GM20000 (cell line): ENCODE data around the gene ZBTB3.

ENCODE experiments used
- DNase-seq: peaks from one replicate; pipeline ENCODE4 v3.0.0; 2012; ENCODE audit warnings: low spot score
- CTCF ChIP-seq: IDR thresholded peaks from 2 replicates; pipeline ENCODE4 v1.5.1; 2012; ENCODE audit warnings: mild to moderate bottlenecking, control low read depth; ENCODE audit errors: extremely low read depth, missing control alignments

The ZBTB3 gene

GRCh38 chr11:62712276-62712812 is 41.6 kb downstream of the ZBTB3 start:
- DNase-seq: no peak
- no peak for TF ChIP-seq CTCF

- TF ChIP-seq CTCF: no peak
Measured at GRCh38 chr11:62710001-62710345, 44.0 kb downstream of the ZBTB3 start.

GRCh38 chr11:62709247-62710000 is 44.5 kb downstream of the ZBTB3 start:
- no peak for TF ChIP-seq CTCF
- peak; percentile 92 for DNase-seq

More at GRCh38 chr11:62710001-62710345, 44.0 kb downstream of the ZBTB3 start:
- DNase-seq: no peak

- no peak for TF ChIP-seq CTCF
- DNase-seq: no peak
Measured at GRCh38 chr11:62708793-62709192, 45.2 kb downstream of the ZBTB3 start.

GRCh38 chr11:62708392-62708791 is 45.6 kb downstream of the ZBTB3 start:
- TF ChIP-seq CTCF: no peak
- no peak for DNase-seq

- DNase-seq: no peak
- no peak for TF ChIP-seq CTCF
Measured at GRCh38 chr11:62707277-62707861, 46.6 kb downstream of the ZBTB3 start, which contains the start of the genes BSCL2 and GNG3. TSS of gene BSCL2 (minus strand) at chr11:62707424. CDS start at chr11:62707195, 229 bp downstream. TSS of gene GNG3 (plus strand) at chr11:62707676. CDS start at chr11:62708296, 620 bp downstream.

GRCh38 chr11:62706850-62707247 is 47.1 kb downstream of the ZBTB3 start:
- no peak for TF ChIP-seq CTCF
- DNase-seq: no peak
